ENCODE measurements around the gene TIAM1.

DNA sequence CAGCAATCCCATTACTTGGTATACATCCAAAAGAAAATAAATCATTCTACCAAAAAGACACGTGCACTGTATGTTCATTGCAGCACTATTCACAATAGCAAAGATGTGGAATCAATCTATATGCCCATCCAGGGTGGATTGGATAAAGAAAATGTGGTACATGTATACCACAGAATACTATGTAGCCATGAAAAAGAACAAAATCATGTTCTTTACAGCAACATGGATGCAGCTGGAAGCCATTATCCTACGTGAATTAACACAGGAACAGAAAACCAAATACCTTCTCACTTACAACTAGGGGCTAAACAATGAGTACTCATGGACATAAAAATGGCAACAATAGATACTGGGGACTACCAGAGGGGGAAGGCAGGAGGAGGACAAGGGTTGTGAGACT, 147.3 kb downstream of the TIAM1 start:
- TF ChIP-seq, protein P1, sequence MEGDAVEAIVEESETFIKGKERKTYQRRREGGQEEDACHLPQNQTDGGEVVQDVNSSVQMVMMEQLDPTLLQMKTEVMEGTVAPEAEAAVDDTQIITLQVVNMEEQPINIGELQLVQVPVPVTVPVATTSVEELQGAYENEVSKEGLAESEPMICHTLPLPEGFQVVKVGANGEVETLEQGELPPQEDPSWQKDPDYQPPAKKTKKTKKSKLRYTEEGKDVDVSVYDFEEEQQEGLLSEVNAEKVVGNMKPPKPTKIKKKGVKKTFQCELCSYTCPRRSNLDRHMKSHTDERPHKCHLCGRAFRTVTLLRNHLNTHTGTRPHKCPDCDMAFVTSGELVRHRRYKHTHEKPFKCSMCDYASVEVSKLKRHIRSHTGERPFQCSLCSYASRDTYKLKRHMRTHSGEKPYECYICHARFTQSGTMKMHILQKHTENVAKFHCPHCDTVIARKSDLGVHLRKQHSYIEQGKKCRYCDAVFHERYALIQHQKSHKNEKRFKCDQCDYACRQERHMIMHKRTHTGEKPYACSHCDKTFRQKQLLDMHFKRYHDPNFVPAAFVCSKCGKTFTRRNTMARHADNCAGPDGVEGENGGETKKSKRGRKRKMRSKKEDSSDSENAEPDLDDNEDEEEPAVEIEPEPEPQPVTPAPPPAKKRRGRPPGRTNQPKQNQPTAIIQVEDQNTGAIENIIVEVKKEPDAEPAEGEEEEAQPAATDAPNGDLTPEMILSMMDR (IDR thresholded peaks at IDR 0.05 in 4 of 5, conservative IDR thresholded peaks at IDR 0.05 in 1 of 5): no peak
- TF ChIP-seq POLR2A (IDR thresholded peaks at IDR 0.05): no peak

Data from gastrocnemius medialis (tissue), 4 donors.